Inflammatory macrophage (primary cell): ENCODE data around the gene DNAJC3.
"Not testable (repeated sequence)": the region's sequence is repeated elsewhere in the genome, so short reads cannot be mapped to it uniquely, and the experiment has no call there.

Experiments used
- DNase-seq, 2 donors: peaks; one replicate each; pipeline ENCODE4 v3.0.0-alpha.2; 2020 to 2022

DNAJC3 gene

DNA sequence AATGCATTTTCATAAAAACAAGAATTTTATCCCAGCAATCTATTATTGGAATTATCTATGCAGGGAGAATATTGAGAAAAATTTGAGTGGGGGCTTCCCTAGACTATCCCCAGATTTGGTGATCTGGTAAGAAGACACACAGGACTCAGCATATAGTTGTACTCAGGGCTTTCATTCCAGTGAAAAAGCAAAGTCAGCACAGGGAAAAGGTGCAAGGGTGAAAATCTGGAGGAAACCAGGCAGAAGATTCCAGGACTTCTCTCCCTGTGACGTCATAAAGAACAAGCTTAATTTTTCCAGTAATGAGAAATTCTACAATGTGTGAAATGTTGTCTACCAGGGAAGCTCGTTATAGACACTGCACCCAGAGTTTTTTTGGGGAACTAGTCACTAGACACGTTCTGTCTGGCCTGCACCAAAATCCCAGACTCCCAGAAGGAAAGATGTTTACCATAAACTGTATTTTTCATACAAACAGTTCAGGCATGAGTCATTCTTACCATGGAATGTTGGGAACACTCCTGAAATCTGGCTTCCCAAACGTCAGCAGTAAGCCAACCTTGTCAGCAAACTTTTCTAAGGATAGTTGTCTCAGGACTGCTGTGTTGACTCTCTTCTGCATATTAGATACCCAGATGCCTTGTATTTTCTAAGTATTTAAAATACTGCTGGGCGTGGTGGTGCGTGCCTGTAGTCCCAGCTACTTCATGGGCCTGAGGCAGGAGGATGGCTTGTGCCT is 107.4 kb downstream of the DNAJC3 start:
- no peak for DNase-seq

DNA sequence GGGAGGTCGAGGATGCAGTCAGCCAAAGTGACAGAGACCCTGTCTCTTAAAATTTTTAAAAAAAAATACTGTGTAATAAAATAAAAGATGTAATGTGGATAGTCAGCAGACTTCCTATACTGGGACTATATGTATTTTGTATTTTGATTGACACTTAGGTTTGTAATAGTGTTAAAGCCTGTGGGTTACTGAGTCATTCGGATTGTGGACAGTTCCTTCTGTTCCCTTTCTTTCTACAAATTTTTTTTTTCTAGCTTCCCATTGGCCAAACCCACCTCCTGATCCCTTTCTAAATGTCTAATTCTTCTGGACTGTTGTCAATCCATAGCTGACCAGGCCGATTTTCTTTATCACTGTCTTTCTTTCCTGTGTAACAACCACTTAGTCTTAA is 108.0 kb downstream of the DNAJC3 start:
- DNase-seq: peak; percentile 9 to 17

DNA sequence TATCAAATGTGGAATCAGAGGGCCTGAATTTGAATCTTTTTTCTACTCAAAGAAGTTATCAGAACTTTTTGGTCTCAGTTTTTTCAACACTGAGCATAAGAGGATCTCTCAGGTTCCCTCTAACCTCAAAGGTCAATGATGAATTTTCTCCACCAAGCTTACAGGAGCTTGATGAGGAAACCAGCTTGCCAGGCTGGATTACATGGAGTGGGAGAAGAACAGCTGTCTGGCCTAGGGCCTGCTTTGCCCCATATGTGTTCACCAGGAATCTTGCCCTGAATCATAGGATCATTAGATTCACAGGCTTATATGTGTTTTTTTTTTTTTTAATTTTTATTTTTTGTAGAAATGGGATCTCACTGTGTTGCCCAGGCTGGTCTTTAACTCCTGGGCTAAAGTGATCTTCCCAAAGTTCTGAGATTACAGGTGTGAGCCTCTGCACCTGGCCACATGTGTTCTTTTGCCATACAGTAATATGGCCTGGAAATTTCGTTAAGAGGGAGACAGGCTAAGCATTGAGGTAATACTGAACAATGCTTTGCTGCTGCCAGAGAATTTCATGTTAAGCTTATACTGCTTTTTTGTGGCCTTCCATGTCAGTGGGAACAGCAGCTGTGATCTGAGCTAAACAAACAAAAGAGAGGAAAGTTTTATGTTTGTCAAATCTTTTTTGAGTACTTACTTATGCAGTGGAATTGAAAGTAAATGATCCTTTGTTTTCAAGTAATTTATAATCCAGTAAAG is 110.6 kb downstream of the DNAJC3 start:
- no peak for DNase-seq

- DNase-seq: no peak
These were observed 111.1 kb downstream of the DNAJC3 start for GRCh38 chr13:95788100-95788463.

DNA sequence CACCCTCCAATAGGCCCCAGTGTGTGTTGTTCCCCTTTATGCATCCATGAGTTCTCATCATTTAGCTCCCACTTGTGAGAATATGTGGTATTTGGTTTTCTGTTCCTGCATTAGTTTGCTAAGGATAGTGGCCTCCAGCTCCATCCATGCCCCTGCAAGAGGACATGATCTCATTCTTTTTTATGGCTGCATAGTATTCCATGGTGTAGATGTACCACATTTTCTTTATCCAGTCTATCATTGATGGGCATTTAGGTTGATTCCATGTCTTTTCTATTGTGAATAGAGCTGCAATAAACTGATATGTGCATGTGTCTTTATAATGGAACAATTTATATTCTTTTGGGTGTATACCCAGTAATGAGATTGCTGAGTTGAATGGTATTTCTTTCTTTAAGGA is 112.4 kb downstream of the DNAJC3 start:
- not testable (repeated sequence) for DNase-seq

GRCh38 chr13:95791084-95791722 is 114.3 kb downstream of the DNAJC3 start:
- no peak for DNase-seq

- no peak for DNase-seq
These were observed 116.1 kb downstream of the DNAJC3 start for GRCh38 chr13:95793018-95793555.

- no peak for DNase-seq
These were observed 116.8 kb downstream of the DNAJC3 start for GRCh38 chr13:95793781-95794180.

DNA sequence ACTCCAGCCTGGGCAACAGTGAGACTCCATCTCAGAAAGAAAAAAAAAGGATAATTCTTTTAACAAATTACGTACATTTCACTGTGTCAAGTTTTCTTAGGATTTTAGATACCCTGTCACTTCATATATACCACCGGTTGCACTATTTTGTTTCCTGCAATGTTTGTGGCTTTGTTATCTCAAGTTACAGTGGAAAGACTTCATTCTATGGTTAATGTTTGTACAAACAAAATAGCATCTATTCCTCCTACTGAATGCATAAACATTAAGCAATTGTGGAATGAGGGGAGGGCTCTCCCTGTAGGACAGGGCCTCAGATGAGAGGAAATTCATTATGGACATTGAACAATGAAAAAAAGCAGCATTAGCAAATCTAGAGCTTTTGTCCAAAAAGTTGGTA is 120.1 kb downstream of the DNAJC3 start:
- no peak for DNase-seq

DNA sequence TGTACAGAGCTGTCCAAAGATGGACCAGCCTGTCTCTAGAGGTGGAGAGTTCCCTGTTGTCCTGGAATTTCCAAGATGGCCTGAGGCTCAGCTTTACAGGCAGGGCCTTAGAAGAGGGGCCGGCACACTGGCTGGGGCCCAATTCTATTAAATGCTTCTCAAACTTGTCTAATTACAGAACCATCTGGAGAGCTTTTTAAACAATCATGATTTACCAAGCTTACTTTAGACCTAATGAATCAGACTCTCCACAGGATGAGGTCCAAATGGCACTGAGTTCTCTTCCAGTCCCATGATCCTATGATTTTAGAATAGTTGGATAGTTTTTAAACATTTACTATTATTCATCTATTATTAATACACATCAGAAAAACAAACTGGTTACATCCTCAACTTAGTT is 123.5 kb downstream of the DNAJC3 start:
- no peak for DNase-seq

GRCh38 chr13:95801825-95802224 is 124.9 kb downstream of the DNAJC3 start:
- DNase-seq: no peak

DNA sequence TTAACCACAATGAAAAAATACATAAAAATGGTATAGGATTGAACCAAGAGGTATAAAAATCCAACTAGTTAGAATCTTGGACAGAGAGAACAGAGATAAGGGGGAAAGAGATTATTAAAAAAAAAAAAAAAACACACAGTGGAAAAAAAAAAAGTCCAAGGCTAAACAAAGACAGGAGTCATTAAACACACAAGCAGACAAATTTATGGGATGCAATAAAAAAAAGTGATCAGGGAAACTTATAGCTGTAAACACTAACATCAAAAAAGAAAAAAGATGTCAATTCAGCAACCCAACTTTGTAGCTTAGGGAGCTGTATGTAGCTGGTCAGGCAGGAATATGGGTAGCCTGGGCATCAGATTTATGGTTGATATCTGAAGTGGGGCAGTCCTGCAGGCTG is 129.0 kb downstream of the DNAJC3 start:
- DNase-seq: no peak

GRCh38 chr13:95809429-95809828 is 132.5 kb downstream of the DNAJC3 start:
- DNase-seq: no peak

DNA sequence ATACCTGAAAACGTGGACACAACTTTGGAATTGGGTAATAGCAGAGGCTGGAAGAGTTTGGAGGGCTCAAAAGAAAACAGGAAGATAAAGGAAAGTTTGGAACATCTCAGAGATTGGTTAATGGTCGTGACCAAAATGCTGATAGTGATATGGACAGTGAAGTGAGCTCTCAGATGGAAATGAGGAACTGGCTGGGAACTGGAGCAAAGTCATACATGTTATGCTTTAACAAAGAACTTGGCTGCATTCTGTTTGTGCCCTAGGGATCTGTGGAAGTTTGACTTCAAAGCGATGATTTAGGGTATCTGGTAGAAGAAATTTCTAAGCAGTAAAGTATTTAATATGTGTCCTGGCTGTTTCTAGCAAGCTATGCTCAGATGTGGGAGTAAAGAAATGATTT is 136.2 kb downstream of the DNAJC3 start:
- DNase-seq: no peak

DNA sequence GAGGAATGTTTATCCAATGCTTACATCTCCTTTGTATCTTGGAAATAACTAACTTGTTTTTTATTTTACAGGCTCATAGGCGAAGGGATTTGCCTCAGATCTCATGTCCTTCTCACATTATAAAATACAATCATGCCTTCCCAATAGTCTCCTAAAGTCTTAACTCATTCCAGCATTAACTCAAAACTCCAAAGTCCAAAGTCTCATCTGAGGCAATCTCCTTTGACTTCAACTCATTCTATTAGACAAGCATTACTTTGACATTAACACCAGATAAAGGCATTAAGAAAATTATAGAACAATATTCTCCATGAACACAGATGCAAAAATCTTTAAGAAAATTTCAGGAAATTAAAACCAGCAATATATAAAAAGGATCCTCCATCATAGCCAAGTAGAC is 137.6 kb downstream of the DNAJC3 start:
- DNase-seq: no peak

- DNase-seq: no peak
These were observed 145.4 kb downstream of the DNAJC3 start for GRCh38 chr13:95822303-95822702.

DNA sequence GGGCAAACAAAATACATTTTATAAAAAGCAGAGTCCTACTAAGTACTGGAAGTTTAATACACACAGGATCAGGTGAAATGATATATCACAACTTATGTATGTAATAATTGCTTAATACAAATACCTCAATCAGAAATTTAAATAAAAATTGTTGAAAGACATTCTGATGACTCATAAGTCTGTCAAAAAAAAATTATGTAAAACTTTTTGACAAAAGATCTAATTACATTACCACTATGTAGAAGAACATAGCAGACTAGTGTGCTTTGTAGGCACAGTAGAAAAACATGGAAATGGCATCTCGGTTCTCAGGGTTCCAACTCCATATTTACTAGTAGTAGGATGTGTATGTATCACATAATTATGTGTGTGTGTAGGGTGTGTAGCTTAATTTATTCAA is 156.2 kb downstream of the DNAJC3 start:
- no peak for DNase-seq

- no peak for DNase-seq
These were observed 156.8 kb downstream of the DNAJC3 start for GRCh38 chr13:95833719-95834118.

- peak; percentile 57 to 64 for DNase-seq
These were observed 157.3 kb downstream of the DNAJC3 start for GRCh38 chr13:95834134-95834765.

DNA sequence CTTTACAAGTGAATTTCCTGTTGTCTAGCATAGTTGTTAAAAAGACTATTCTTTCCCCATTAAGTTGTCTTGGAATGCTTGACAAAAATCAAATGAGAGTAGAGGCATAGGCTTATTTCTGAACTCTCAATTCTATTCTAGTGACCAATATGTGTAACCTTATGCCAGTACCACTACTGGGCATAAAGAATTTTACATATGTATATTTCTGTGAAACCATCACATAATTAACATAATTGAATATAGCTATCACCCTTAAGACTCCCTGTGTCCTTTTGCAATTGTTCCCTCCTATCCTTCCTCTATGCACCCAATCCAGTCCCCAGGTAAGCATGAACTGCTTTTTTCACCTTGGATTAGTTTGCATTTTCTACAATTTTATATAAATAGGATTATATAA is 165.0 kb downstream of the DNAJC3 start:
- no peak for DNase-seq

GRCh38 chr13:95842898-95843297 is 166.0 kb downstream of the DNAJC3 start:
- no peak for DNase-seq
